PFSK-1 (cell line): ENCODE data around the gene SLC29A4.

Experiments
- POLR2AphosphoS5 ChIP-seq: IDR thresholded peaks from 2 replicates; pipeline ENCODE4 v1.6.1; 2012; ENCODE audit warnings: low read depth, mild to moderate bottlenecking, control low read depth, low read length, moderate library complexity
- REST ChIP-seq, 2 experiments: IDR thresholded peaks; 2 replicates each; pipeline versions ENCODE4 v1.6.1 to v1.8.0; 2011 to 2012; ENCODE audit warnings: low read depth in 2 of 2, low read length in 2 of 2, control low read depth in 1 of 2, inconsistent platforms in 1 of 2, mild to moderate bottlenecking in 1 of 2, moderate library complexity in 1 of 2; ENCODE audit not compliant: insufficient read depth in 1 of 2
- SIN3A ChIP-seq: IDR thresholded peaks from 2 replicates; pipeline ENCODE4 v1.6.1; 2012; ENCODE audit warnings: mild to moderate bottlenecking, low read length, moderate library complexity, borderline replicate concordance; ENCODE audit not compliant: insufficient read depth
- TAF1 ChIP-seq: IDR thresholded peaks from 2 replicates; pipeline ENCODE4 v1.6.1; 2012; ENCODE audit warnings: low read length, control low read depth, borderline replicate concordance; ENCODE audit not compliant: insufficient read depth

- no peak for TF ChIP-seq SIN3A
- no peak for TF ChIP-seq POLR2AphosphoS5
- no peak for TF ChIP-seq TAF1
- TF ChIP-seq REST (IDR thresholded peaks at IDR 0.05; ENCODE audit: insufficient read depth in 1 of 2, low read depth in 2 of 2, low read length in 2 of 2), result no peak
These were observed 37.6 kb downstream of the SLC29A4 start for GRCh38 chr7:5320391-5320790.
